SKM-1 treated with dmso at 0.1 percent for 144 hours (cell line): ENCODE measurements around the gene NPHP4.

Source experiments
- DNase-seq: peaks from one replicate; lab custom pipeline; 2025; ENCODE audit not compliant: unreplicated experiment; lab: John Stamatoyannopoulos, UW

Gene NPHP4

DNA sequence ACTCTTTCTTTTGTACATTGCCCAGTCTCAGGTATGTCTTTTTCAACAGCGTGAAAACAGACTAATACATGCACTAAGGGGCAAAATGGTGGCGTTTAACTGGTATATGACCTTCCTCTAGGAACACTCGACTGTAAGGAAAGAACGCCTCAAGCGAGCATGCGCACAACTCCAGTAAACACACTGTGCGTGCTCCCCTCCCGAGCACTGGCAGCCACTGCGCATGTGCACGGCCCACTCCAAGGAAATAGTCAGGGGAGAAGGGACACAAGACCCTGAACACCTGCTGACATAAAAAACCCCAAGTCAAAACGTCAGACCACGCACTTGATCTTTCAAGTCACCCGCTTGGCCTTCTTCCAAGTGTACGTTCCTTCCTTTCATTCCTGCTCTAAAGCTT lies 173.5 kb downstream of the NPHP4 start:
- no peak for DNase-seq

DNA sequence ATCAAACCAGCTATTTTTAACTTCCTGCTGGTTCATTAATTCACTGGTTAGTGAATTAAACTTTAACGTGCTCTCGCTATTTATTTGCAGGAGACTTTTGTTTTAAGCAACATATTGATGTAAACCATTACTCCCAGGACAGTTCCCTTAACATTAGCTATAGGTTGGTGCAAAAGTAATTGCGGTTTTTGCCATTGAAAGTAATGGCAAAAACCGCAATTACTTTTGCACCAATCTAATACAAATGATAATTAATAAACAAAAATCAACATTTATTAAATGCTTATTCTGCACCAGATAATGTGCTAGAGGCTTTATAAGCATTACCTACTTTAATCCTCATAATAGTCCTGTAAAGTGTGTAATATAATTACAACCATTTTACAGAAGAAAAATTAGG lies 176.5 kb downstream of the NPHP4 start:
- no peak for DNase-seq

DNA sequence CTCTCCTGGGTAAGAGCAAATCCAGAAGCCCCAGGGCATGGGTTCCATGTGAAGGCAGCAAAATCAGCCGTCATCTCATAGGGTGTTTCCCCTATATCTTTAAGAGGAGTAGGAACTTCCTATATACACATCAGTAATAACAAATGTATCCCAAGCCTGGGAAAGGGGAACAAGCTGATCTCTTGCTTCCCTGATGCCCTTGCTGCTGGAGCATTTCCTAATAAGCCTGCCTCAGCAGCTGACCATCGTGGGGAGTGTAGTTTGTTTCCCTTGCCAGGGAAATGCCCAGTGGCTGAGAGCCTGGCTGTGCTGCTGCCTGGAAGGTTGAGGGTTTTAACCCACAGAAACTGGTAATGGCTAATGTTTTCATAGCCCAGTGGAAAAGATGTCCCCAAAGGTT lies 177.0 kb downstream of the NPHP4 start:
- DNase-seq = no peak

DNA sequence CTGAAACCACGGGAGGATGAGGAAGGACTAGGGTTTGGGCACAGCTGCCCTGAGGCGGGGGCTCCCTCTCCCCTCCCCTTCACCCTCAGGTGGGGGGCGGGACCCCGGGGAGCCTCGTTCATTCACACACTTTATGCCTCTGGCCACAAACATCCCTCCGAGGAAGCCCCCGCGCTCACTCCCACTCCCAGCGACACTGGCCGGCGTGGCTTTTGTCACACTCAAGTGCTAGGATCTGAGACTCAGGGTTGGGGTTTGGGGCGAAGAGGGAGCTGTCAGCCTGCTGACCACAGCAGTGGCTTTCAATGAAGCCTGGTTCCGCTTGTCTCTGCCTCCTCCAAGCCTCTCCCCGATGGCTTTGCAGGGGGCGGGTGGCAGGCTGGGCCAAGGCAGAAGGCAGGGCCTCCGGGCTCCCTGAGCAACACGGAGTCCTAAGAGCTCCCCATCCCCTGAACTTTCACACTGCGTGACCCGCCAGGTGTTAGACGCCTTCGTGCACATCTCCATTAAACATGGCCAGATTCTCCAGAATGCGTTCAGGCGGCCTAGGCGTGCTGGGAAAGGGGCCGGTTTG lies 178.1 kb downstream of the NPHP4 start:
- DNase-seq = no peak

DNA sequence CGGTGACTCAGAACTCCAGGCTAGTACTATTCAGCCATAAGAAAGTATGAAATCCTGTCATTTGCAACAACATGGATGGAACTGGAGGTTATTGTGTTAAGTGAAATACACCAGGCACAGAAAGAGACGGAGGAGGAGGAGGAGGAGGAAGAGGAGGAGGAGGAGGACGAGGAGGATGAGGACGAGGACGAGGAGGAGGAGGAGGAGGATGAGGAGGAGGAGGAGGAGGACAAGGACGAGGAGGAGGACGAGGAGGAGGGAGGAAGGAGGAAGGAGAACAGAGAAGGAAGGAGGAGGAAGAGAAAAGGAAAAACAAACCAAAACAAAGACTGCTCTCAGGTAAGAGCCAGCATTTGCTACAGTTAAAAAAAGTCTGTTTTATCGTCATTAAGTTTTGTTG lies 178.7 kb downstream of the NPHP4 start:
- no peak for DNase-seq
